GM21390 (cell line): Measurements from ENCODE around the gene MEF2B.
A peak's percentile ranks its signal among the peaks of the same experiment; 100 is the strongest.
"Not testable (repeated sequence)": the region's sequence is repeated elsewhere in the genome, so short reads cannot be mapped to it uniquely, and the experiment has no call there.

Source experiments
- ATAC-seq: cut with Tn5 transposase; IDR thresholded peaks from one replicate; pipeline ENCODE4 v1.9.1; 2021; ENCODE audit not compliant: unreplicated experiment

The MEF2B gene

DNA sequence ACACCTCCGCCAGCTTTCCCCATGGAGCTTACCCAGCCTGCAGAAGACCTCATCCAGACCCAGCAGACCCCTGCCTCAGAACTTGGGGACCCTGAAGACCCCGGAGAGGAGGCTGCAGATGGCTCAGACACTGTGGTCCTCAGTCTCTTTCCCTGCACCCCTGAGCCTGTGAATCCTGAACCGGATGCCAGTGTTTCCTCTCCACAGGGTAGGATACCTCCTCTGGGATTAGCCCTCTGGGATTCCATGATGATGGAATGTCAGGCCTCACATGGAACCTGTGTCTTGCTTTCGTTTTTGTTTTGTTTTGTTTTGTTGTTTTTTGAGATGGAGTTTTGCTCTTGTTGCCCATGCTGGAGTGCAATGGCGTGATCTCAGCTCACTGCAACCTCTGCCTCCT, 23.9 kb upstream of the MEF2B start:
- ATAC-seq, result no peak

GRCh38 chr19:19192910-19193423, 22.9 kb upstream of the MEF2B start:
- ATAC-seq, result no peak

GRCh38 chr19:19192078-19192882, 22.2 kb upstream of the MEF2B start, which contains the start of the genes BORCS8 and RFXANK:
Gene BORCS8, minus strand, starts transcription at chr19:19192152. Its CDS starts 35 bp downstream, at chr19:19192117.
Gene RFXANK, plus strand, starts transcription at chr19:19192258. Its CDS starts 1,689 bp downstream, at chr19:19193947.
- peak; percentile 75 for ATAC-seq

- no peak for ATAC-seq
These were observed 21.7 kb upstream of the MEF2B start for GRCh38 chr19:19191768-19192077.

DNA sequence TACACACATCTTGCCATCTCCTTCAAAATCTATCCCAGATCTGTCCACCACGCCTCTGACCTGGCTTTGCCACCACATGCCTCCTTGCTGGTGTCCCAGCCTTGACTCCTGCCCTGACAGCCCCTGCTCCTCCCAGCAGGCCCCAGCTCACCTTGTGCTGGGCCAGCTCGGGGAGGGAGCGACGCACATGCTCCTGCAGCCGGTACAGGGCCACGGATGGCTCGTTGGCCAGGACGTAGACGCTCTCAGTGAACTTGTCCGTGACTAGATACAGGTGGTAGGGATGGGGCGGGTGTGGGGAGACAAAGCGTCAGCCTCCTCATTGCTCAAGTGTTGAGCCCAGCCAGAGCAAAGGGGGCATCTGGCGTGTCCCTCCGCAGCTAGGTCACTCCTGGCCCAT, 16.7 kb upstream of the MEF2B start:
- ATAC-seq, result no peak

GRCh38 chr19:19185853-19186740, 16.0 kb upstream of the MEF2B start:
- no peak for ATAC-seq

- ATAC-seq, result no peak
These were observed 11.5 kb upstream of the MEF2B start for GRCh38 chr19:19181488-19181998.

DNA sequence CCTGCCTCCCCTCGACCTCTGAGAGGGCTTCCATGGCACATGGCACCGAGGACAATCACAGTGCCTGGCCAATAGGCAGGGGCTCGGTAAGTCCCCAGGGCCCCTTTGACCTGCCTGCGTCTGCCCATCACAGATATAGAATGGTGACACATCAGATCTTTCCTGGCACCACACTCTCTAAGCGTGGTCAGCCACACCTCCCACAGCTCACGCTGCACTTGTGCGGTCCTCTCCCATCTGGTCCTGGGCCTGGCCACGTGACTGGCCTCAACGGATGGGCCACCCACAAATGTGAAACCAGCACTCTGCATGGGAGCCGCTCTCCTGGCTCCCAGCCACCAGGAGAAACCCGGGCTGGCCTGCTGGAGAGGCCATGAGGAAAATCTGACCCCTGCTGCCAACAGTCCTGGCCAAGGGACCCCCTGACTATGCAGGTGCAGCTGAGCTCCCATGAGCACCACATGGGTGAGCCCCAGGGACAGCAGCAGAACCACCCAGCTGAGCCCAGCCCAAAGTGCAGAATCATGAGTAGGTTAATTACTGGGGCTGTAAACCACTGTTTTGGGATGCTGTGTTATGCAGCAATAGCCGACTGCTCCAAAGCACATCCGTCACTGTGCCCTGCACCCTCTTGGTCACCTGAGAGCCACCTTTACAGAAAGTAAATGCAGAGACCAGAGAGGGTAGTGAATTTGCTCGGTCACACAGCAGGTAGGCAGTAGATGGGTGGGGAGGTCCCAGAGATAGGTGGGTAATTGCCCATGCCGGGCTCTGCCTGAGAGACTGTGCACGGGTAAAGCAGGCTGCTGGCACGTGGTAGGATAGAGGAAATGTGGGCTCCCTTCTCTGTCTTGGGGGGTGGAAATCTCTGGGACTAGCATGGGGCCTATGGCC, 9.7 kb upstream of the MEF2B start:
- no peak for ATAC-seq

DNA sequence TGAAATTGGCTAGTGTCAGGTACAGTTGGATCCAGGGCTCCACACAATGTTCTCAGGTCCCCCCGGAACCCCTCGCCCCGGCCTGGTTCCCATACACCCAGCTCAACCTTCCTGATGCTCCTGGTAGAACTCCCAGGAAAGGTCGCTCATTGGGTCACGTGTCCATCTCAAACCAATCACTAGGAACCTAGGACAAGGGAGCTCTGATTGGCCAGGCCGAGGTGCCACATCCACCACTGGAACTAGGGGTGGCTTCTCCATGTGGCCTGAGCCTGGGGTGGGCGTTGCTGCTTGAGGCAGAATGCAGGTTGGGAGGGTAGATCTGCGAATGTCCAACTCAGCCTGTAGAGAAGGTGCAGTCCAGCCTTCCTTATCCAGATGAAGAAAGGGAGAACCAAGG, 6.9 kb upstream of the MEF2B start:
- ATAC-seq, result no peak

- not testable (repeated sequence) for ATAC-seq
These were observed 3.2 kb upstream of the MEF2B start for GRCh38 chr19:19173243-19173642.

DNA sequence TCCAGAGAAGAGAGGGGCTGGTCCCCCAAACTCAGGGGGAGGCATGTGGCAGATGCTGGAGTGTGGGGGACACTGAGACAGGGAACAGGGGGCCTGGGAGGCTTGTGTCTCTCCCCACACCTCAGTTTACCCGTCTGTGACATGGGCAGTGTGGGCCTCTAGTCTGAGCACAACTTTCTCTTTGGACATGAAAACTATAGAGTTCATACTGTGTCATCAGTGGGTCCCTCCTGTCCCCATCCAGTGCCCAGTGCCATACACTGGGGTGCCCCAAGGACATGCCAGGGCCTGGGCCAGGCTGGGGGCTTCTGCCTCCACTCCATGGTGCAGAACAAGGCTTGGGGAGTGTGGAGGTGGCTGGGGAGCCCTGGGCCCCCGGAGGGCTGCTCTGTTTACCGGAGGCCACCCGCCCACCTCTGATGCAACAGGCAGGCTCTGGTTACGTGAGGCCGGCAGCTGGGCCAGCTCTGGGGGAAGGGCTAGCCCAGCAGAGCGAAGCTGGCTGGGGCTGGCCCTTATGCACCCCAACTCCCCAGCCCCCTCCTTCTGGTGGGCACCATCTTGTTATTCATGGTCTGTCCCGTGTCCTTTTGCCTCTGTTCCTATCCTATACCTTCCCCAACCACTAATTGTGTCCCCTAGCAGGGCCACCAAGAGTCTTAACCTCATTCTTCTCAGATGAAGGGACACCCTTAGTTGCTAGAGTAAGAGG, 1.9 kb upstream of the MEF2B start:
- no peak for ATAC-seq

DNA sequence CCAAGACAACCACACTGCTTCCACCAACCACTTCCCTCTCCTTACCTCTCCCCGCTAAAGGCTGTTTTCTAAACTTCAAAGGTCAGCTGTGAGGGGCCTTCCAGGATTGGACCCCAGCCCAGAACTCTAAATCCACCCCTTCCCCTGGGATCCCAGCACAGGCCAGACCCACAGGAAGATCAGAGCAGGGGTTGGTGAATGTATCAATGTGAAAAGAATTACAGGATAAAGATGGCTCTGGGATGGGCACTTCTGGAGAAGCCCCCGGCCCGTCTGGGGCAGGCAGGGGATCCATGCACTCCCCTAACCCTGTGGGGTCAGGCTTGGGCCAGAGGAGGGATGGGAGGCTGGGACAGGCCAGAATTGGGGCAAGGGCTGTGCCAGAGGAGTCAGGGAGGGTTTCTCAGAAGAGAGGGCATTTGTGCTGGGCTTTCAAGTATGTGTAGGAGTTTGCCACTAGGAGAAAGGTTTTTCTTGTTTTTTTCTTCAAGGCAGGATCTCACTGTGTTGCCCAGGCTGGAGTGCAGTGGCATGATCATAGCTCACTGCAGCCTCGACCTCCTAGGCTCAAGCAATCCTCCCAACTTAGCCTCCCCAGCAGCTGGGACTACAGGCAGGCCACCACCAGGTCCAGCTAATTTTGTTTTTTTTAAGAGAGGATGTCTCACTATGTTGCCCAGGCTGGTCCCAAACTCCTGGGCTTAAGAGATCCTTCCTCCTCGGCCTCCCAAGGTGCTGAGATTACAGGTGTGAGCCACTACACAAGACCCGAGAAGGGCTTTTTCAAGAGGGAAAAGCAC, 1.0 kb upstream of the MEF2B start:
- no peak for ATAC-seq

DNA sequence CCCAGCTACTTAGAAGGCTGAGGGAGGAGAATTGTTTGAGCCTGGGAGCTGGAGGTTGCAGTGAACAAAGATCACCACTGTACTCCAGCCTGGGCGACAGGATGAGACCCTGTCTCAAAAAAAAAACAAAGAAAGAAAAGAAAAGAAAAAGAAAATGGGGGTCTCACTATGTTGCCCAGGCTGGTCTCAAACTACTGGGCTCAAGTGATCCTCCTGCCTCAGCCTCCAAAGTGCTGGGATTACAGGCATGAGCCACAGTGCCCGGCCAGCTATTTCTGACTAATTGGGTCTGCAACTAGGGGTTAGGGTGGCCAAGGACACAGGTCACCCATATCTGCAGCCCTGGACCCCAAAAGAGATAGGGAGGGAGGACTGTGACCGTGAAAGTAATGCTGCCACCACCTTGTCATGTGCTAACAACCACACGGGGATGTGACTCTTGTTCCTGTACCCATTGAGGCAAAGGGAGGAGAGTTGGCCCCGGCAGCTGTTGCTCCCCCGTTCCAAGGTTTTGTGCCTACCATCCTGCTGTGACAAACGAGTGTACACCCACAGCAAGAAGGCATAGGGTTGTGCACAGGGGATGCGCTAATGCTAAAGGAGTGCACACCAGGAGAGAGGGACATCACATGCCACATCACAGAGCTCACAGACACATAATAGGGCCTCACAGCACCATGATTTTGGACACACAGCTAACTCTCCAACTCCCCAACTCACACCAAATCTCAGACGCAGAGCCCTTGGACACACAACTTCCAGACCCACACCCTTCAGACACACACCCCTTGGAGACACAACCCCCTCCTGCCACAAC, 619 bp downstream of the MEF2B start:
- ATAC-seq, result peak; percentile 3

- no peak for ATAC-seq
These were observed 2.5 kb downstream of the MEF2B start for GRCh38 chr19:19167612-19168011.

DNA sequence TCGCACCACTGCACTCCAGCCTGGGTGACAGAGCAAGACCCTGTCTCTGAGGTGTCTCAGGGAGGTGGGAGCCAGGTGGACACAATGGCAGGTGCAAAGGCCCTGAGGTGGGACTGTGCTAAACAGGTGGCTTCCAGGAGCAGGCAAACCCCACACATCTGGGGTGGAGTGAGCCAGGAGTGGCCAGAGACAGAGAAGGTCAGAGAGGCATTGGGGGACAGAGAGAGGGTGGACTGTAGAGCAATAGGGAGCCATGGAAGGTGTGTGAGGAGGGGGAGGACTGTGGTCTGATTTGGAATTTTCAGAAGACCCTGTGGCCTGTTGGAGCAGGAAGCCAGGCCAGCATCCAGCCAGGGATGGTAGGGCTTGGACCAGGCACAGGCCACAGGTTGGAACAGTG, 4.7 kb downstream of the MEF2B start:
- ATAC-seq, result no peak

DNA sequence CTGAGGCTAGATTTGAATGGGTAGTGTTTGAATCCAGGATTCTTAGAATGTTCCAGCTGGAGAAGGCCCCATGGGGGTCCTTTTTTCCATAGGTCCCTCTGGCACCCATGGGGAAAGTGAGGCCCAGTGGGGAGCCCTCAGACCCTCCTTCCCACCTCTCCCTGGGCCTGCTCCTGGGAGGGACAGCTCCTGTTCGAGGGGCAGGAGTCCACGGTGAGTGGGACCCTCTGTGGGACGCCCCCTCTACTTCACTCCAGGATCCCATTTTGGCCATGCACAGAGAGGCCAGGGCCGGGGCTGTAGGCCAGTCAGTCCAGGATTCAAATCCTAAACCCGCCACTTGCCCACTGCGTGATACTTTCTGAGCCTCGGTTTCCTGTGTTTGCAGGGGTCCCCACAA, 7.6 kb downstream of the MEF2B start:
- no peak for ATAC-seq

GRCh38 chr19:19160461-19161035, 9.5 kb downstream of the MEF2B start:
- ATAC-seq, result no peak

DNA sequence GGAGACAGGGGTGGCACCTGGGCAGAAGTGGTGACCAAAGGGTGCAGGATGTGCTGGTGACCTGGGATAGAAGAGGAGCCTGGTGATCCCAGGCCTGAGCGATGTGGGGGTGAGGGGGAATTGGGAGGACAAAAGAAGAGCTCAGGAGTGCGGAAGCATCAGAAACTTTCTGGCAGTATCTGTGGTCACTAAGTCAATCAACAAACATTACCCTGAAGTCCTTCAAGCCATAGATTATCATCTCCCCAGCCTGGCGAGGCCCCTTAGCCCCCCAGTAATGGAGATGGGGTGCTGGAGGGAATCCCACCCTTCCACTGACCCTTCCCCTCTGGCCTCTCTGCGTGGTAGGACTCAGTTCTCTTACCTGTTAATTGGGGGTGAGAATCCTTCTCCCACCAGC, 10.5 kb downstream of the MEF2B start:
- ATAC-seq, result no peak
